ELF-1 (cell line): ENCODE results near the gene STAP1.

ENCODE experiments used
- DNase-seq: peaks from one replicate; pipeline ENCODE4 v3.0.0-alpha.2; 2016; ENCODE audit warnings: low read depth, low spot score

Gene STAP1

GRCh38 chr4:67555447-67555846 lies 3.1 kb upstream of the STAP1 start:
- no peak for DNase-seq

- no peak for DNase-seq
These were observed 2.1 kb upstream of the STAP1 start for GRCh38 chr4:67556436-67556835.

DNA sequence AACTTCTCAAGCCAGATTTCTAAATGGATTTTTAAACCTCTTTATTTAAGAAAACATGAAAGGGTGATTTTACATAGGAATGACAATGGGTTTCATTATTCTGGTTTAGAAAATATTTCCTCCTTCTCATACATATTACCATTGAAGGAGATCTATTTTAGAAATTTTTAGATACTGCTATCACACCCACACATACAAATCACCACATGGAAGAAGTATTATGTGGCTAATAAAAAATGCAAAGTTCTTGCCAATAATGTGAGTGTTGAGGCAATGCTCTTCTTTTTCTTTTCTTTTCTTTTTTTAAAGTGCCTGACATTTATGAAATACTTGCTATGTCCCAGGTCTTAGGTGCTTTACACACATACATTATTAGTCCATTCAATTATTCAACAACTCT lies 6.8 kb downstream of the STAP1 start:
- no peak for DNase-seq

- no peak for DNase-seq
These were observed 7.8 kb downstream of the STAP1 start for GRCh38 chr4:67566335-67566734.

- DNase-seq, result no peak
These were observed 10.3 kb downstream of the STAP1 start for GRCh38 chr4:67568820-67569219.

DNA sequence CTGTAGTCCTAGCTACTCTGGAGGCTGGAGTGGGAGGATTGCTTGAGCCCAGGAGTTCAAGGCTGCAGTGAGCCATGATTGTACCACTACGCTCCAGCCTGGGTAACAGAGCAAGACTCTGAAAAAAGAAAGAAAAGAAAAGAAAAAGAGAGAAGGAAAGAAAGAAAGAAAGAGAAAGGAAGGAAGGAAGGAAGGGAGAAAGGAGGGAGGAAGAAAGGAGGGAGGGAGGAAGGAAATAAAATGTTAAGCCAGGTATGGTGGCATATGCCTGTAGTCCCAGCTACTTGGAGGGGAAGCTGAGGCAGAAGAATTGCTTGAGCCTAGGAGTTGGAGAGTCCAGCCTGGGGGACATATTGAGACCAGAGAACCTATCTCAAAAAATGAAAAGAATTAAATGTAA lies 12.0 kb downstream of the STAP1 start:
- DNase-seq, result no peak

GRCh38 chr4:67571975-67572374 lies 13.4 kb downstream of the STAP1 start:
- DNase-seq, result no peak

DNA sequence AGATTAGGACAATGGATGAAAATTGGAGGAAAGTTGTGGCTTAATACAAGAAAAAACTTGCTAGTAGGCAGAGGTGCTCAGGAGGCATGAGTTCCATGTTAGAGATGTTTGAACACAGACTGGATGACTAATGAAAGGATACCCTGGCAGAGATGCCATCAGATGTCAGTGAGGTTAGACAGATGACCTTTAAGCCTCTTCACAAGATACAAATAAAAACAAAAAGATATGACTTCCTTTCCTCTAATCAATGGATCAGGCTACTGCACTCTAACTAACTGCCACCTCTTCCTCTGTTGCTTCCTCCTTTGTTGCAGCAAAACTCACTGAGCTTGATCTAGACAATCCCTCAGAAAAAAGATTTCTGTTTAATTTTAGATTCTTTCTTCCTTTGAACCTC lies 14.7 kb downstream of the STAP1 start:
- no peak for DNase-seq

DNA sequence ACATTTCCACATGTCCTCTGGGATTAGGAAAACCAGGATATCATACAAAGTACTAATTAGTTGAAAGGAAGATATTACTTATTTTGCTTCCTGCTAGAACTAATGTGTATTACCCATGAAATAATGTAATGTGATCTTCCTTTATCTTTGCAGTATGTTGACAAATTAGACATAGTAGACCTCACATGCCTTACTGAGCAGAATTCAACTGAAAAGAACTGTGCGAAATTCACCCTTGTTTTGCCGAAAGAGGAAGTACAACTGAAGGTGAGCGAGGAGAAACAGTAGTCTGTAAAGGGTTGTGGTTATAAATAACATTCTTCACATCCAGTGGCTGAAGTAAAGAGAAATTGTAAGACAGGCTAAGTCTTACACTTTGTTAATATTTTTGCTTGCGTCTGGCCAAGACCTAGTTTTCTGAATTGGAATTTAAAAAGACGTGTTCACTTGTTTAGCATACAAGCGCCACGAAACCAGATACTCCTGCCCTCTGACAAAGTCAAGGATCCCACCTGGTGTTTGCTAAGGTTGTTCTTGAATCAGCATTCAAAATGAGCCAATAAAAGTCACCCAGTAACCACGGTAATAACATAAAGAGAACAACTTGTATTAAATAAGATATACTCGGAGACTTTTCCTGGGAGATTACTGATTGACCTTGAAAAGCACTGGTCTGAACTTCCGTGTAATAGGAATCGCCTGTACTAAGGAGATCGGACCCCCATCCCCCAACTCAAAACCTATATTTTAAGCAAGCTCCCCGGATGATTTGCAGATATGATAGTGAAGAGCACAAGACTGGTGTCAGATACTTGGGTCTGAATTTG lies 16.9 kb downstream of the STAP1 start:
- no peak for DNase-seq

DNA sequence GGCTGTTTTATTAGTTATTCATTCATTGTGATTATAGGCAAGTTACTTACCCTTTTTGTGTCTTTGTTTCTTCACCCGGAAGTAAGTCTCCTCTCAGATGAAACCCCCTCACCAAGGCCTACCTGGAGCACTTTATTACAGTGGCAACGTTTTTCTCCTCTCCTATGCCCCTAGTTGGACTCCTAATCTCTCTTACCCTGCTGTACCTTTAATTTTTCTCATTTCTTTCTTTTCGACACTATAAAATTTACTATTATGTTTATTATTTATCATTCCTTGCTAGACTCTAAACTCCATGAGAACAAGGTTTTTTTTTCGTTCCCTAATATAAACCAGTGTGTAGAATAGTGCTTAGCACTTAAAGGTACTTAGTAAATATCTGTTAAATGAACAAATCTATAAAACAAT lies 17.5 kb downstream of the STAP1 start:
- no peak for DNase-seq

DNA sequence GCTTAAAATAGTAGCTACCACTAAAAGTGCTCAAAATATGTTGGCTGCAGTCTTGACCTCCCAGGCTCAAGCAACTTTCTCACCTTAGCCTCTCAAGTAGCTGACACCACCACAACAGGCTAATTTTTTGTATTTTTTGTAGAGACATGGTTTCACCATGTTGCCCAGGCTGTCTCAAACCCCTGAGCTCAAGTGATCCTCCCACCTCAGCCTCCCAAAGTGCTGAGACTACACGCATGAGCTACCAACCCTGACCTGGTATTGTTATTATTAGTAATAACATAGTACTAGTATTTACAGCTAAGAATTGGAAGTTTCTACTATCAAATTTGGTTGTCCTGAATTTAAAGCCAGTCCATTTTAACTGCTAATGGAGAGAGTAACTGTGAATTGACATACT lies 18.0 kb downstream of the STAP1 start:
- DNase-seq, result no peak

GRCh38 chr4:67580577-67580976 lies 22.1 kb downstream of the STAP1 start:
- DNase-seq, result no peak

- DNase-seq, result no peak
These were observed 22.8 kb downstream of the STAP1 start for GRCh38 chr4:67581208-67581857.

DNA sequence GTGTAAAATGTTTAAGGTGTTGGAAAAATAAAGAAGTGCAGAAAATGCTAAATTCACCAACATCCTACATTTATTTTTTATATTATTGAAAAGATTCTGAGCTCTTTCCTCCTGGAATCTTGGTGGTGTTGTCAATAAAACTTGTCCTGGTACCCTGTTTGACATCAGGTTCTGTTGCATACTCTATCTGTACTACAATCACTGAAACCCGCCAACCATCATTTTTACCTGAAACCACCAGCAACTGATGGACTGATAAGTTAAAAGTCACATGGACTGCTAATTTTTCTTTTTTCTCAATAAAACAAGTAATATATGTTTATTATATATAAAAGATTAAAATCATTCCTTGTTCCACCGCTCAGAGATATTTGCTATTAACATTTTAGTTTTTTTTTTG lies 23.4 kb downstream of the STAP1 start:
- DNase-seq, result no peak

GRCh38 chr4:67584496-67584895 lies 26.0 kb downstream of the STAP1 start:
- DNase-seq, result no peak

GRCh38 chr4:67587156-67587555 lies 28.6 kb downstream of the STAP1 start:
- DNase-seq, result no peak

DNA sequence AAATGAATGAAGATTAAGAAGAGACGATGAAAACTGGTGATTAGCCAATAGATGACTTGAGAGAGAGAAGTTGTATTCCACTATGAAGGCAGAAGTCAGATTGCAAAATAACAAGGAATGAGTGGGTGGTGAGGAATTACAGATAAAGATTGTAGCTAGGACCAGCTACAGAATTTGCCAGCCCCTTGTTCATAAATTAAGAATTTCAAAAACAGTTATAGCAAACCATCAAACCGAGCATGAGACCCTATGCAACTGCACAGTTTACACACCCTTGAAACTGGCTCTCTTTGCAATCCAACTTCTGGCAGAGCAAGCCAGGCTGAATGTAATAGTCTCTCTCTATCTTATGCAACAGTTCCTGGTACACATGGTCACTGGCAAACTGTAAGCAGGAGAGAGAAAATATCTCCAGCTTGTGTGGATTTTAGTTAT lies 35.2 kb downstream of the STAP1 start:
- DNase-seq, result no peak

- DNase-seq, result no peak
These were observed 44.9 kb downstream of the STAP1 start for GRCh38 chr4:67603310-67604028.

GRCh38 chr4:67604029-67604381 lies 45.5 kb downstream of the STAP1 start:
- no peak for DNase-seq

DNA sequence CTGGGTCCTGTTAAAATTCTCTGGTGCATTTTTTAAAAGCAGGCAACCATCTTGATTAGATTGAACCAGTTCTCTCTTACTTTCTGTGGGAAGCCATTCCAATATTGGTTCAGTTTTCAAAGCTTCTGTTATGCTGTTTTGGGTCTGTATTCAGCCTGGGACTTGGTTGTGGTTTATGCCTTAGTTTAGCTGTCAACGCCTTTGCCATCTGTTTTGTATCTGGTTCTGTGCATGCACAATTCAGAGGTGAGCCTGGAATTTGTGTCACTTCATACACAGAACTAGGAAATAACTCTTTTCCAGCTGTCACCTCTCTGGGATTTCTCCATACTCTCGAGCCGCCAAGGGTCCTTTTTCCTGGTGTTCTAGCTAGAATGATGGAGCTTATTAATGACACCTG lies 46.2 kb downstream of the STAP1 start:
- no peak for DNase-seq

GRCh38 chr4:67608027-67608426 lies 49.5 kb downstream of the STAP1 start:
- no peak for DNase-seq

GRCh38 chr4:67614186-67614585 lies 55.7 kb downstream of the STAP1 start:
- DNase-seq, result no peak

- DNase-seq, result no peak
These were observed 56.6 kb downstream of the STAP1 start for GRCh38 chr4:67615119-67615518.
